Measurements from ENCODE around the gene PANK2. TPM values are rescaled to one million over a fixed set of nuclear protein-coding genes. Genes with fewer than 3 reads are reported as not detected.
A peak's percentile ranks its signal among the peaks of the same experiment; 100 is the strongest.

PANK2 gene
- total and polyA plus RNA-seq, 10 of the 15 experiments (the other 5 are each of a cell fraction or from before 2014, with no cell fraction given): 13.2 to 43.4 (median 33.3) TPM

GRCh38 chr20:3874194-3874844 lies 14.9 kb upstream of the PANK2 start:
- Histone ChIP-seq H4K20me1 (ENCODE audit: control insufficient read depth, insufficient read depth) (no peaks in the 10 kb centered on the region), H3K9me3 (replicated peaks; ENCODE audit: control insufficient read depth, insufficient read depth, low read length) (no peaks in the 10 kb centered on the region), H3K4me3 (no peak overlapping the region), H3K4me1 (ENCODE audit: control insufficient read depth, insufficient read depth, low read length) (no peaks in the 10 kb centered on the region), H3K79me2 (ENCODE audit: control insufficient read depth, insufficient read depth, low read length) (no peaks in the 10 kb centered on the region), H3K36me3 (ENCODE audit: control insufficient read depth in 2 of 2, insufficient read depth in 2 of 2, low read length in 1 of 2) (no peaks in the 10 kb centered on the region; a peak in 2 of 4 replicates), H3K4me2 (ENCODE audit: control insufficient read depth, insufficient read depth) (no peak overlapping the region), H2AFZ (ENCODE audit: control insufficient read depth, low read depth, low read length) (no peak overlapping the region), H3K9ac (ENCODE audit: control insufficient read depth, insufficient read depth, low read length) (no peak overlapping the region), H3K27me3 (replicated peaks in 1 of 2; ENCODE audit: control insufficient read depth in 2 of 2, insufficient read depth in 2 of 2, low read length in 1 of 2) (no peaks in the 10 kb centered on the region), H3K27ac (ENCODE audit: control insufficient read depth, insufficient read depth) (no peak overlapping the region)
- SMC1A ChIA-PET (ENCODE audit: uncharacterized antibody, unreplicated experiment): no interaction called here
- POLR2A ChIA-PET: no interaction called here
- FAIRE-seq (no peak), DNase-seq (ENCODE audit: low read depth, low spot score) (no peak), ATAC-seq (no peak)
- intact Hi-C loops (cut with micrococcal nuclease; ENCODE audit: unreplicated experiment): no loop called here
- in situ Hi-C loops (cut with MboI): no loop called here
- CTCF ChIA-PET: interaction anchor here (1.2 kb wide), 1 partner anchor 19 kb away, joined by 5 read pairs; no protein-coding TSS in a partner anchor
- TSS peak; percentile 42 for BruUV-seq (replicated peaks)
- TF ChIP-seq PRDM15 (CRISPR knock-in tag; IDR thresholded peaks at IDR 0.05): no peak
- TF ChIP-seq ZNF207 (IDR thresholded peaks at IDR 0.05; ENCODE audit: borderline replicate concordance): no peak
- no peak for TF ChIP-seq SP1 (IDR thresholded peaks at IDR 0.05; ENCODE audit: low read depth, low read length)
- TF ChIP-seq CHD2 (IDR thresholded peaks at IDR 0.05; ENCODE audit: borderline replicate concordance, low read depth, low read length): no peak
- TF ChIP-seq EGR1 (IDR thresholded peaks at IDR 0.05; ENCODE audit: borderline replicate concordance in 1 of 2, low read depth in 2 of 2, low read length in 2 of 2): no peak
- TF ChIP-seq SMAD5 (IDR thresholded peaks at IDR 0.05; ENCODE audit: low read depth): no peak
- no peak for TF ChIP-seq USF2 (IDR thresholded peaks at IDR 0.05; ENCODE audit: borderline replicate concordance, low read depth, low read length)
- no peak for TF ChIP-seq BRCA1 (IDR thresholded peaks at IDR 0.05; ENCODE audit: low read depth, low read length)
- TF ChIP-seq SKIL (IDR thresholded peaks at IDR 0.05; ENCODE audit: low read depth, poor library complexity, severe bottlenecking): no peak
- no peak for TF ChIP-seq GATAD2B (conservative IDR thresholded peaks at IDR 0.05; ENCODE audit: low read depth)
- TF ChIP-seq KDM1A (IDR thresholded peaks at IDR 0.05; ENCODE audit: borderline replicate concordance): no peak
- TF ChIP-seq BMI1 (IDR thresholded peaks at IDR 0.05; ENCODE audit: borderline replicate concordance): no peak
- no peak for TF ChIP-seq NBN (IDR thresholded peaks at IDR 0.05)
- no peak for TF ChIP-seq FOXK2 (IDR thresholded peaks at IDR 0.05)
- 81% methylated on average over 3 of the region's 3 CpGs for WGBS (ENCODE audit: insufficient coverage, insufficient replicate concordance, low lambda C conversion rate, missing lambda C conversion rate)
- RAD21 ChIA-PET (ENCODE audit: unreplicated experiment): no interaction called here

Data from GM12878 (cell line).